ENCODE data around the gene STAT6.

DNA sequence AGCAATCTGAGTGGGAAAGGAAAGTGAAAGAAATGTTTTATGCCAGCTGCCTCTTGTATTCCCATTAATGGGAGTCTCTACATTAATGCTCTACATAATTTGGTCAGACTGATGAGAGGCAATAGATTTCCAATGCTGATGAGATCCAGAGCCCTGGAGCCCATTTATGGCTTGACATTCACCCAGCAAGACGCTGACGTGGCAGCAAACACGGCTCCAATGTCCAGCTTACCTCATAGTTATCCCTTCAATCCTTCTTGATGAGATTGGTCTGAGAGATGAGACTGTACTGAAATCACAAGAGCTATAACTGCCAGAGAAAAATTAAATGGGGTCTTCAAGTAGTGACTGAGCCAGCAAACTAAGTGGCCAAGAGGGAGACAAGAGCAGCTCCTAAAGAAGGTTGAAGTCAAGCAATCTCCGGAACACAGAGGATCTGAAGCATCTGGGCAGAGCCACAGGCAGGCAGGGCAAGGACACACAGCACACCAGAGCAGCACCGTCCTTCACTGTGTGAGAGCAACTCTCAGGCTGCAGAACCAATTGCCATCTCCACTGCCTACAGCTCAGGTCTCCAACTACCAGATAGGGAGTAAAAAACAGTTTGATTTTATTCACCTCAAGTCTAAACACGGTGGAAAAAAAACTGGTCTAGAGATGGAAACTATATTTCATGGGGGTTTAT is 54.0 kb downstream of the STAT6 start:
- TF ChIP-seq, protein P1, sequence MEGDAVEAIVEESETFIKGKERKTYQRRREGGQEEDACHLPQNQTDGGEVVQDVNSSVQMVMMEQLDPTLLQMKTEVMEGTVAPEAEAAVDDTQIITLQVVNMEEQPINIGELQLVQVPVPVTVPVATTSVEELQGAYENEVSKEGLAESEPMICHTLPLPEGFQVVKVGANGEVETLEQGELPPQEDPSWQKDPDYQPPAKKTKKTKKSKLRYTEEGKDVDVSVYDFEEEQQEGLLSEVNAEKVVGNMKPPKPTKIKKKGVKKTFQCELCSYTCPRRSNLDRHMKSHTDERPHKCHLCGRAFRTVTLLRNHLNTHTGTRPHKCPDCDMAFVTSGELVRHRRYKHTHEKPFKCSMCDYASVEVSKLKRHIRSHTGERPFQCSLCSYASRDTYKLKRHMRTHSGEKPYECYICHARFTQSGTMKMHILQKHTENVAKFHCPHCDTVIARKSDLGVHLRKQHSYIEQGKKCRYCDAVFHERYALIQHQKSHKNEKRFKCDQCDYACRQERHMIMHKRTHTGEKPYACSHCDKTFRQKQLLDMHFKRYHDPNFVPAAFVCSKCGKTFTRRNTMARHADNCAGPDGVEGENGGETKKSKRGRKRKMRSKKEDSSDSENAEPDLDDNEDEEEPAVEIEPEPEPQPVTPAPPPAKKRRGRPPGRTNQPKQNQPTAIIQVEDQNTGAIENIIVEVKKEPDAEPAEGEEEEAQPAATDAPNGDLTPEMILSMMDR (IDR thresholded peaks at IDR 0.05; ENCODE audit: poor library complexity) = no peak
- TF ChIP-seq EZH2phosphoT487 (IDR thresholded peaks at IDR 0.05; ENCODE audit: low read depth, severe bottlenecking, unreplicated experiment) = no peak

All from hepatocyte (in vitro differentiated cells).